GM10847 (cell line): ENCODE results near the gene PTPRO.

ENCODE experiments used
- POLR2A ChIP-seq: IDR thresholded peaks from 2 replicates; pipeline ENCODE4 v1.6.1; 2011; ENCODE audit not compliant: insufficient read length; ENCODE audit errors: extremely low read depth

Gene PTPRO

DNA sequence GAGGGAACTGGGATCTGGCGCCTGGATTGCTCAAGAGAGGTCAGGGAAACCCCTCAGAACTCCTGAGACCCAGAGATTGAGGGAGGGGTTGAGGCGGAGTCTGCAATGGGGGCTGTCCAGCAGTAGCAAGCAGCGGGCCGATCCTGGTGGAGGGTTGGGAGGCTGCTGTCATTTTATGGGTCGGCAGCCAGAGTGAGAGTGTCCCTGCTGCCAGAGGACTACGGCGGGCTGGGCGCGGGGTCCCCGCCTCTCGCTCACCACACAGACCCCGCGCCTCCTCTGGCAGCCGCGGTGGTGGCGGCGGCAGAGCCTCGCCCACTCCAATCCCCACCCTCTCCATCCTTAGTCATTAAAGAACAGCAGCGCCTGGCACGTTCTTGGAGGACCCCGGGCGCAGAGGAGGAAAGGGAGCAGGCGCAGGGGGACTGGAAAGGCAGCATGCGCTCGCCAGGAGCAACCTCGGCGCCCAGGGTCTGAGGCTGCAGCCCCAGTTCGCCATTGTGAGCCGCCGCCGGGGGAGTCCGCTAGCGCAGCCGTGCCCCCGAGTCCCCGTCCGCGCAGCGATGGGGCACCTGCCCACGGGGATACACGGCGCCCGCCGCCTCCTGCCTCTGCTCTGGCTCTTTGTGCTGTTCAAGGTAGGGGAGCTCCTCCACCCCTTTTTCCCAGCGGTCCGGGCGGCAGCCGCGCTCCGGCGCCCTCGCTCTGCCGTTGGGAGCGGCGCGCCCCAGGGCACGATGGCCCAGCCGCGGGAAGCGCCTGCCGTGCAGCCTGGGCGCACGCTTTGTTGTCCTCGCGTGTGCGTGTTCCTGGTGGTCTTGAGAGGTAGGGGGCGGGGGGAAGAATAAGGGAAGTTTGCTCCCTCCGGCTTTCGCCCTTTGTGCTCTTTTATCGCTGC lies at the start of gene PTPRO:
TSS of gene PTPRO (plus strand) at position 345 of the 898 bp plus-strand sequence.
- TF ChIP-seq POLR2A = no peak

GRCh38 chr12:15273896-15274295 lies 48.4 kb upstream of the PTPRO start:
- no peak for TF ChIP-seq POLR2A

- no peak for TF ChIP-seq POLR2A
These were observed 47.7 kb upstream of the PTPRO start for GRCh38 chr12:15274561-15274967.

DNA sequence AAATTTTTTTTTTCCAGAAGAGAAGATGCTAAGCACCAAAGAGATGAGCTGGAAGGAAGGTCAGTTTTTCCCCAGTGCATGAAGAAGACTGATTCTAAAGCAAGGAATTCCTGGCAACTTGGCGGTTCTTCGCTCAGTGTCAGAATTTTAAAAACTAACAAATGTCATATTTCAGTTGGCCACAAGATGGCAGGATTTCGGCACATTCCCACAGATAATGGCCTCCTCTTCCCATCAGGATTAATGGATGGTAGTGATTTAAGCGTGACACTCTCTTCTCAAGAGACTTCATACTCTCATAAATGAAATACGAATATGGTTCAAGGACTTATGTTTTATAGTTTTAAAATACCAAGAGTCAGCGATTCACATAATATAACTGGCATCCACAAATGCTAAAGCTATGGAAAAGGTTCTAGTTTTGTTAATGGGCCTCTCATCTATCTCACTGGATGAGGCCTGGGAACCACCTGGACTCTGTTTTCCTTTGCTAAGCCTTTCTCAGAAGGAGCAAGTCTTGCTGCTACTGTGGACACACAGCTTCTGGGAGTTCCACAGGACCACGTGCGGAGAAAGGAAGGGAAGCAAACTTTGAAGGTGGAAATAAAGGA lies 46.1 kb upstream of the PTPRO start:
- TF ChIP-seq POLR2A = no peak

- no peak for TF ChIP-seq POLR2A
These were observed 43.3 kb upstream of the PTPRO start for GRCh38 chr12:15278816-15279658.

- TF ChIP-seq POLR2A = no peak
These were observed 41.4 kb upstream of the PTPRO start for GRCh38 chr12:15280930-15281329.

GRCh38 chr12:15289192-15289591 lies 33.1 kb upstream of the PTPRO start:
- no peak for TF ChIP-seq POLR2A

GRCh38 chr12:15293731-15294130 lies 28.6 kb upstream of the PTPRO start:
- TF ChIP-seq POLR2A = no peak

DNA sequence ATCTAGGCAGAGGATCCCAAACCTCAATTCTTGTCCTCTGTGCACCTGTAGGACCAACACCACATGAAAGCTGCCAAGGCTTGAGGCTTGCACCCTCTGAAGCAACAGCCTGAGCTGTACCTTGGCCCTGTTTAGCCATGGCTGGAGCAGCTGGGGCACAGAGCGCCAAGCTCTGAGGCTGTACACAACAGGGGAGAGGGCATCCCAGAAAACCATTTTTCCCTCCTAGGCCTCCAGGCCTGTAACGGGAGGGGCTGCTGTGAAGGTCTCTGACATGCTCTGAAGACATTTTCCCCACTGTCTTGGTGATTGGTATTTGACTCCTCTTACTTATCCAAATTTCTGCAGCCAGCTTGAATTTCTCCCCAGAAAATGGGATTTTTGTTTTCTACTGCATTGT lies 22.4 kb upstream of the PTPRO start:
- no peak for TF ChIP-seq POLR2A

- TF ChIP-seq POLR2A = no peak
These were observed 18.0 kb upstream of the PTPRO start for GRCh38 chr12:15304296-15304695.

DNA sequence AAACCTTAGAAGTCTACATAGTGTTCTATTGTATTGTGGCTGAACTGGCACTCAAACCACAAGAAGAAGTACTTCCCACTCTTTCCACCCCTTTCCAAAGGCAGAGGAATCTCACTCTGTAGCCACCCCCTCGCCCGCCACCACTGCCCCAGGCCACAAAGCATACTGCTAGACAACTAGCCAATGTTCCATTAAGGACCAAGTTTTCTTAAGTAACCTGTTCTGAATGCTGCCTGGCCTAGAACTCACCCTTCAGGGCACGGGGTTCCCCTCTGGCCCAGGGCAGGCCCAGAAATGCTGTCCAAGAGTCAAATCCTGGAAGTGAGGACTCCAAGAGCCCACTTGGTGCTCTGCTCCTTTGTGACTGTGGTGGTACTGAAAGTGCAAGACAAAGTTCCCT lies 15.7 kb upstream of the PTPRO start:
- TF ChIP-seq POLR2A = no peak

DNA sequence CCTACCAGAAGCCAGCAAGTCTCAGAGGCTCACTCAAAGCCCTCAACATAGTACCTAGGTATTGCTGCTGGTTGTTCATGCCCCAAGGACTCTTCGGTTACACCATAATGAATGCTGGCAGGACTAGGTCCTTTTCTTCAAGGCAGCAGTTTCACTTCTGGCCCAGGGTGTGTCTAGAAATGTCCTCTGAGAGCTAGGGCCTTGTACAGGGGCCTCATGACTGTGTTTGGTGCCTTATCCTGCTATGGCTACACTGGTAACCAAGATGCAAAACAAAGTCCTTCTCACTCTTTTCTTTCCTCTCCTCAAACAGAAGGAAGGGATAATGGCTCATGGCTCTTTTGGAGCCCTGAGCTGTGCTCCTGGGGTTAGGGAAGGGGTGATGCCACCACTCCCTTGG lies 15.2 kb upstream of the PTPRO start:
- no peak for TF ChIP-seq POLR2A

DNA sequence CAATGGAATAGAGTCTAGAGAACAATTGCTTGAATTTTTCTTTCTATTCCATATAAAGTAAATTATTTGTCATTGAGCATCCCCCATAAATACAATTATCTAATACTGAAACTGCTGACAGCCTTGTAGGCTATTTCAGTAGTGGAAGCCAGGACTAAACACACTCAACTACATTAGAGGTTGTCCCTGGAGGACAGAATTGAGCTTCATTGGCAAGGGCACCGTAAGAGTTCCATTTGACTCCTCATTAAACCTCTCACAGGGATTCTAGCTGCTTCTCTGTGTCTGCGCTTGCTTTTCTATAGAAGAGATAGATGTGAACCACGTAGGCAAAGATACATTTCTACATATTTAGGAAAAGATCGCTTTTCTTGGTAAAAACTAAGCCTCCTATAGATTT lies 3.5 kb upstream of the PTPRO start:
- TF ChIP-seq POLR2A = no peak

GRCh38 chr12:15320881-15321280 lies 1.4 kb upstream of the PTPRO start:
- no peak for TF ChIP-seq POLR2A

GRCh38 chr12:15323480-15323879 lies 1.2 kb downstream of the PTPRO start:
- no peak for TF ChIP-seq POLR2A

DNA sequence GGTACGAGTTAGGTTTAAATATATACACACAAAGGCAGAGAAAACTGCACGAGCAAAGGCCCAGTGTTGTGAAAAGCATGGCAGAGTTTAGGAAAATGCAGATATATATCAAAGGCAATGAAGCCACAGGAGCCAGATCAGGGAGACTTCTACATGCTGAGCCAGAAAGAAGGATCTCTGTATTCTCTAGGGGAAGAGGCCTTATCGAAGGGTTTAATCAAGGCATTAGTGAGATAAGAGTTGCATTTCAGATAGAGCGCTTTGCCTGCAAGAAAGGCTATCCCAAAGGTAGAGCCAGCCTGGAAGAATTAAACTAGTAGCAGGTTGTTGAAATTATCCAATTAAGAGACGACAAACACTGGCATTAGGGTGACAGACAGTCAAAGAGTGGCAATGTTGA lies 7.6 kb downstream of the PTPRO start:
- TF ChIP-seq POLR2A = no peak

- no peak for TF ChIP-seq POLR2A
These were observed 11.9 kb downstream of the PTPRO start for GRCh38 chr12:15334225-15334624.
